Neural cell (in vitro differentiated cells): ENCODE measurements around the gene METTL6. TPM values are rescaled to one million over a fixed set of nuclear protein-coding genes. Genes with fewer than 3 reads are reported as not detected.

Source experiments
- H2AFZ ChIP-seq: fragments of 200-600, 300-800 bp; sonication (generic), shearing (Covaris generic); 2 replicates; pipeline ENCODE4 v1.6.0; 2014; ENCODE audit warnings: low read depth, mild to moderate bottlenecking, antibody characterized with exemption, low read length, moderate library complexity
- H3F3A ChIP-seq: fragments of 200-600 bp; shearing (Covaris generic); 2 replicates; pipeline ENCODE4 v1.6.1; 2016; ENCODE audit warnings: mild to moderate bottlenecking, moderate library complexity, mixed read lengths, antibody characterized with exemption, low read length; ENCODE audit not compliant: insufficient read depth, poor library complexity, severe bottlenecking
- H3K27ac ChIP-seq: fragments of 200-600, 300-800 bp; sonication (generic), shearing (Covaris generic); 2 replicates; pipeline ENCODE4 v1.5.1; 2014; ENCODE audit warnings: mild to moderate bottlenecking, low read length, moderate library complexity
- H3K27me3 ChIP-seq: fragments of 300-800, 200-600 bp; sonication (generic), shearing (Covaris generic); 2 replicates; pipeline ENCODE4 v1.6.0; 2014; ENCODE audit warnings: mild to moderate bottlenecking, low read depth, low read length, moderate library complexity; ENCODE audit not compliant: insufficient read depth
- H3K36me3 ChIP-seq: fragments of 300-800, 200-600 bp; sonication (generic), shearing (Covaris generic); 2 replicates; pipeline ENCODE4 v1.5.1; 2014; ENCODE audit warnings: mild to moderate bottlenecking, antibody characterized with exemption, low read length, moderate library complexity; ENCODE audit not compliant: insufficient read depth
- H3K4me2 ChIP-seq: fragments of 300-800, 200-600 bp; sonication (generic), shearing (Covaris generic); 2 replicates; pipeline ENCODE4 v1.6.0; 2014; ENCODE audit warnings: mild to moderate bottlenecking, low read length
- H3K4me3 ChIP-seq: fragments of 300-800, 200-600 bp; sonication (generic), shearing (Covaris generic); 2 replicates; pipeline ENCODE4 v1.5.1; 2014; ENCODE audit warnings: mild to moderate bottlenecking, low read length, moderate library complexity
- H3K79me2 ChIP-seq: fragments of 200-600 bp; shearing (Covaris generic); replicated peaks from 2 replicates; pipeline ENCODE4 v1.6.0; 2014; ENCODE audit warnings: mild to moderate bottlenecking, low read length, moderate library complexity; ENCODE audit not compliant: insufficient read depth
- H3K9ac ChIP-seq: fragments of 300-800, 200-600 bp; sonication (generic), shearing (Covaris generic); 2 replicates; pipeline ENCODE4 v1.6.1; 2016; ENCODE audit warnings: mild to moderate bottlenecking, low read length, mixed read lengths
- H3K9me2 ChIP-seq: fragments of 200-600 bp; shearing (Covaris generic); 2 replicates; pipeline ENCODE4 v1.6.1; 2016; ENCODE audit warnings: mild to moderate bottlenecking, low read length, mixed read lengths; ENCODE audit not compliant: insufficient read depth
- H3K9me3 ChIP-seq: fragments of 200-600, 300-800 bp; sonication (generic), shearing (Covaris generic); 2 replicates; pipeline ENCODE4 v1.6.1; 2016; ENCODE audit warnings: mild to moderate bottlenecking, mixed run types, low read length, moderate library complexity, mixed read lengths
- H4K20me1 ChIP-seq: fragments of 200-600 bp; shearing (Covaris generic); 2 replicates; pipeline ENCODE4 v1.6.1; 2016; ENCODE audit warnings: mild to moderate bottlenecking, mixed run types; ENCODE audit not compliant: insufficient read depth
- EP300 ChIP-seq: fragments of 450-650 bp; conservative IDR thresholded peaks from 2 replicates; pipeline ENCODE4 v1.6.1; 2014; ENCODE audit warnings: antibody characterized with exemption, mild to moderate bottlenecking, moderate library complexity; ENCODE audit not compliant: poor library complexity, severe bottlenecking
- EZH2 ChIP-seq: fragments of 200-600, 300-800 bp; shearing (Covaris generic), sonication (generic); IDR thresholded peaks from 2 replicates; pipeline ENCODE4 v1.6.1; 2014; ENCODE audit warnings: antibody characterized with exemption, low read length, borderline replicate concordance, mild to moderate bottlenecking; ENCODE audit not compliant: insufficient read depth, poor library complexity, severe bottlenecking
- MXI1 ChIP-seq: fragments of 450-650 bp; conservative IDR thresholded peaks from 2 replicates; pipeline ENCODE4 v1.6.1; 2014; ENCODE audit warnings: antibody characterized with exemption, mild to moderate bottlenecking; ENCODE audit not compliant: poor library complexity, severe bottlenecking
- POLR2AphosphoS5 ChIP-seq: IDR thresholded peaks from 2 replicates; pipeline ENCODE4 v1.6.1; 2012
- RAD21 ChIP-seq: fragments of 450-650 bp; conservative IDR thresholded peaks from 2 replicates; pipeline ENCODE4 v1.6.1; 2014; ENCODE audit warnings: antibody characterized with exemption, mild to moderate bottlenecking, moderate library complexity
- SMC3 ChIP-seq: fragments of 450-650 bp; conservative IDR thresholded peaks from 2 replicates; pipeline ENCODE4 v1.6.1; 2014; ENCODE audit warnings: antibody characterized with exemption, mild to moderate bottlenecking, moderate library complexity; ENCODE audit not compliant: poor library complexity
- TAF1 ChIP-seq: IDR thresholded peaks from 2 replicates; pipeline ENCODE4 v1.6.1; 2012; ENCODE audit warnings: low read depth
- polyA plus RNA-seq: library from polyadenylated mRNA; depleted of rRNA; stranded (reverse); fragments of >200 nt; gene quantifications from 2 replicates; pipeline ENCODE4 v1.2.3, GENCODE V29; 2014
- TF ChIP-seq, protein P1 (sequence below): fragments of 450-650 bp; IDR thresholded peaks from 2 replicates; pipeline ENCODE4 v1.5.1; 2014; ENCODE audit warnings: antibody characterized with exemption, mild to moderate bottlenecking, moderate library complexity; ENCODE audit not compliant: poor library complexity, severe bottlenecking
- TF ChIP-seq, protein P2 (sequence below): IDR thresholded peaks from 2 replicates; pipeline ENCODE4 v1.6.1; 2012; ENCODE audit warnings: borderline replicate concordance

METTL6 gene
- polyA plus RNA-seq, 1 donor from 2014 or later, result 60.8 TPM

DNA sequence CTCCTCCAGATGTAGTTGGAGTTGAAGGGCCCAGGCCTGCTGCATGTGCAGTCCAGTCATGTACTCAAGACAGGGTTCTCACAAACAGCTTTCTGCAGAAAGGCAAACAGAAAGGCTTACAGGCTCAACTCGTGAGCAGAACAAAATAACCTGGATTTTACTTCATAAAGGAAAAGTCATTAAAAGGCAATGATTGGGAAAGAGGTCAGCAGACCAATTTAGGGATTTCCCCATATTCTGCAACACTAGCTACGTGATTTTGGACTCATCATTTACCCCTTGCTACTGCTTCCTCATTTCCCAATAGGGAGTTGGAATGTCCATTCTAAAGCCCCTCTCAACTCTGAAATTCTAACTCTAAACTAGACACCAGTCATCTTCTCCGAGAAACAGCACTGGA lies 18.1 kb downstream of the METTL6 start:
- Histone ChIP-seq H3K4me3 (no peak overlapping the region), H2AFZ (no peak overlapping the region), H3F3A (no peaks in the 10 kb centered on the region), H3K9me3 (no peaks in the 10 kb centered on the region), H3K27ac (no peak overlapping the region), H3K79me2 (no peaks in the 10 kb centered on the region), H3K9me2 (no peaks in the 10 kb centered on the region), H3K36me3 (peaks cover 8% of the 10 kb centered on the region), H3K9ac (no peak overlapping the region), H3K4me2 (no peak overlapping the region), H3K27me3 (no peaks in the 10 kb centered on the region), H4K20me1 (no peaks in the 10 kb centered on the region)
- TF ChIP-seq, protein P1, sequence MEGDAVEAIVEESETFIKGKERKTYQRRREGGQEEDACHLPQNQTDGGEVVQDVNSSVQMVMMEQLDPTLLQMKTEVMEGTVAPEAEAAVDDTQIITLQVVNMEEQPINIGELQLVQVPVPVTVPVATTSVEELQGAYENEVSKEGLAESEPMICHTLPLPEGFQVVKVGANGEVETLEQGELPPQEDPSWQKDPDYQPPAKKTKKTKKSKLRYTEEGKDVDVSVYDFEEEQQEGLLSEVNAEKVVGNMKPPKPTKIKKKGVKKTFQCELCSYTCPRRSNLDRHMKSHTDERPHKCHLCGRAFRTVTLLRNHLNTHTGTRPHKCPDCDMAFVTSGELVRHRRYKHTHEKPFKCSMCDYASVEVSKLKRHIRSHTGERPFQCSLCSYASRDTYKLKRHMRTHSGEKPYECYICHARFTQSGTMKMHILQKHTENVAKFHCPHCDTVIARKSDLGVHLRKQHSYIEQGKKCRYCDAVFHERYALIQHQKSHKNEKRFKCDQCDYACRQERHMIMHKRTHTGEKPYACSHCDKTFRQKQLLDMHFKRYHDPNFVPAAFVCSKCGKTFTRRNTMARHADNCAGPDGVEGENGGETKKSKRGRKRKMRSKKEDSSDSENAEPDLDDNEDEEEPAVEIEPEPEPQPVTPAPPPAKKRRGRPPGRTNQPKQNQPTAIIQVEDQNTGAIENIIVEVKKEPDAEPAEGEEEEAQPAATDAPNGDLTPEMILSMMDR, result no peak
- TF ChIP-seq SMC3, result no peak
- TF ChIP-seq RAD21, result no peak
- TF ChIP-seq TAF1, result no peak
- TF ChIP-seq MXI1, result no peak
- no peak for TF ChIP-seq POLR2AphosphoS5
- TF ChIP-seq, protein P2, sequence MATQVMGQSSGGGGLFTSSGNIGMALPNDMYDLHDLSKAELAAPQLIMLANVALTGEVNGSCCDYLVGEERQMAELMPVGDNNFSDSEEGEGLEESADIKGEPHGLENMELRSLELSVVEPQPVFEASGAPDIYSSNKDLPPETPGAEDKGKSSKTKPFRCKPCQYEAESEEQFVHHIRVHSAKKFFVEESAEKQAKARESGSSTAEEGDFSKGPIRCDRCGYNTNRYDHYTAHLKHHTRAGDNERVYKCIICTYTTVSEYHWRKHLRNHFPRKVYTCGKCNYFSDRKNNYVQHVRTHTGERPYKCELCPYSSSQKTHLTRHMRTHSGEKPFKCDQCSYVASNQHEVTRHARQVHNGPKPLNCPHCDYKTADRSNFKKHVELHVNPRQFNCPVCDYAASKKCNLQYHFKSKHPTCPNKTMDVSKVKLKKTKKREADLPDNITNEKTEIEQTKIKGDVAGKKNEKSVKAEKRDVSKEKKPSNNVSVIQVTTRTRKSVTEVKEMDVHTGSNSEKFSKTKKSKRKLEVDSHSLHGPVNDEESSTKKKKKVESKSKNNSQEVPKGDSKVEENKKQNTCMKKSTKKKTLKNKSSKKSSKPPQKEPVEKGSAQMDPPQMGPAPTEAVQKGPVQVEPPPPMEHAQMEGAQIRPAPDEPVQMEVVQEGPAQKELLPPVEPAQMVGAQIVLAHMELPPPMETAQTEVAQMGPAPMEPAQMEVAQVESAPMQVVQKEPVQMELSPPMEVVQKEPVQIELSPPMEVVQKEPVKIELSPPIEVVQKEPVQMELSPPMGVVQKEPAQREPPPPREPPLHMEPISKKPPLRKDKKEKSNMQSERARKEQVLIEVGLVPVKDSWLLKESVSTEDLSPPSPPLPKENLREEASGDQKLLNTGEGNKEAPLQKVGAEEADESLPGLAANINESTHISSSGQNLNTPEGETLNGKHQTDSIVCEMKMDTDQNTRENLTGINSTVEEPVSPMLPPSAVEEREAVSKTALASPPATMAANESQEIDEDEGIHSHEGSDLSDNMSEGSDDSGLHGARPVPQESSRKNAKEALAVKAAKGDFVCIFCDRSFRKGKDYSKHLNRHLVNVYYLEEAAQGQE, result no peak
- TF ChIP-seq EP300, result no peak
- TF ChIP-seq EZH2, result no peak

DNA sequence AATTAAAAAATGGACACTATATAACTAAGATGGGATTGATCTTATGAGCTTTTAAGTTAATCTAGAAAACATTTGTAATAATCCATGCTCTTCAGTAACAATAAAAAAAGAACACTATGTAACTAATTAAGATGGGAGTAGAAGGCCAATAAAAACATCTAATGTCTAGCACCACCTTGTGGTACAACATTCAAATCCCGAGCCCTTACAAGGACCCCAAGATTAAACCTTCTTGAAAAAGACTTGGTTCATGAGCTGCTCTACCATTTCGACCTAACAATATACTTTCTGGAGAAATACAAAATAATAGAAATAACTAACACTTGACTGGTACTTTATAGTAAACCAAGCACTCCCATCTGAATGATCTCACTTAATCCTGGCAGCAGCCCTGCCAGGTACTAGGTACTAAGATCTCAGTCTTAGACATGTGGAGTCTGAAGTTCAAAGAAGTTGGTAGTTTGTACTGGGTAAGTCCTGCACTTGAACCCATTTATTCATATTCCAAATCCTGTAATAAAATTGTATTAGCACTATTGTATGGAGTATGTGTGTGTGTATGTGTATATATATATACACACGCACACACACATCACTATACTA lies 21.8 kb downstream of the METTL6 start:
- no peaks in the 10 kb centered on the region for H3K9me3 ChIP-seq
- no peak overlapping the region for H2AFZ ChIP-seq
- no peaks in the 10 kb centered on the region for H3K79me2 ChIP-seq
- H3K9ac ChIP-seq, result no peak overlapping the region
- H3K27me3 ChIP-seq, result no peaks in the 10 kb centered on the region
- no peak overlapping the region for H3K4me3 ChIP-seq
- H3K4me2 ChIP-seq, result no peak overlapping the region
- no peaks in the 10 kb centered on the region for H4K20me1 ChIP-seq
- peaks cover 8% of the 10 kb centered on the region for H3K36me3 ChIP-seq
- H3K9me2 ChIP-seq, result no peaks in the 10 kb centered on the region
- TF ChIP-seq, protein P1, result peak; percentile 69
- TF ChIP-seq SMC3 (peak; percentile 75), TAF1 (no peak), POLR2AphosphoS5 (no peak), RAD21 (peak; percentile 65)
- H3F3A ChIP-seq, result no peaks in the 10 kb centered on the region
- H3K27ac ChIP-seq, result no peak overlapping the region
